HCT116 (cell line): ENCODE results near the gene HEG1. TPM values are rescaled to one million over a fixed set of nuclear protein-coding genes. Genes with fewer than 3 reads are reported as not detected.

Experiments used
- ATAC-seq: fragments of 200-7000 bp; cut with Tn5 transposase; 2 replicates; pipeline ENCODE4 v1.9.1; 2020; ENCODE audit warnings: mild to moderate bottlenecking, moderate library complexity
- BruUV-seq: library from RNA; stranded (reverse); fragments of 400-500 nt; replicated peaks from 2 replicates; lab custom pipeline; 2021; lab: Mats Ljungman, UMichigan
- CTCF ChIA-PET: fragments of 300-600 bp; sonication (Branson Sonifier 250); formaldehyde crosslinking; loops from one replicate; lab custom pipeline; 2021; ENCODE audit warnings: antibody characterized with exemption; lab: Charles Lee
- POLR2A ChIA-PET: fragments of 300-600, 350-600 bp; sonication (Branson Sonifier 250); formaldehyde crosslinking; loops from one replicate; lab custom pipeline; 2021; ENCODE audit warnings: antibody characterized with exemption; lab: Charles Lee
- RAD21 ChIA-PET, 2 experiments: fragments of 300-600 bp; sonication (Branson Sonifier 250); formaldehyde crosslinking; loops; one replicate each; lab custom pipeline; 2023; ENCODE audit warnings: low total read pairs in 2 of 2; ENCODE audit not compliant: uncharacterized antibody in 2 of 2, unreplicated experiment in 2 of 2, low non-redundant PET in 1 of 2; lab: Charles Lee
- DNase-seq: peaks from one replicate; pipeline ENCODE4 v3.0.0-alpha.2; 2010; ENCODE audit warnings: low read depth, low spot score
- H2AFZ ChIP-seq: fragments of 200-600 bp; shearing (Covaris generic), sonication (generic); 2 replicates; pipeline ENCODE4 v1.6.1; 2017; ENCODE audit warnings: low read depth, mixed run types, mixed read lengths, antibody characterized with exemption, low read length; ENCODE audit not compliant: poor library complexity, severe bottlenecking
- H3K27ac ChIP-seq: 2 replicates; pipeline ENCODE4 v1.5.1; 2012; ENCODE audit warnings: low read depth, low read length
- H3K27me3 ChIP-seq: fragments of 200-600 bp; sonication (generic); 2 replicates; pipeline ENCODE4 v1.6.1; 2016; ENCODE audit warnings: mixed run types, low read length, mixed read lengths; ENCODE audit not compliant: insufficient read depth
- H3K36me3 ChIP-seq, 2 experiments: fragments of 200-500 bp in 1 of 2; fragments of 200-600 bp in 1 of 2; sonication (Bioruptor generic) in 1 of 2; sonication (generic) in 1 of 2; 2 replicates each; pipeline versions ENCODE4 v1.5.1 to v1.6.1; 2014 to 2016; ENCODE audit warnings: low read length in 2 of 2, inconsistent platforms in 1 of 2, mixed read lengths in 1 of 2, mixed run types in 1 of 2; ENCODE audit not compliant: insufficient read depth in 2 of 2, control insufficient read depth in 1 of 2
- H3K4me1 ChIP-seq, 2 experiments: fragments of 200-600 bp in 1 of 2; sonication (generic) in 1 of 2; 2 replicates each; pipeline versions ENCODE4 v1.5.1 to v1.6.1; 2012 to 2017; ENCODE audit warnings: low read length in 2 of 2, inconsistent platforms in 1 of 2, mild to moderate bottlenecking in 1 of 2, mixed read lengths in 1 of 2, mixed run types in 1 of 2, moderate library complexity in 1 of 2; ENCODE audit not compliant: insufficient read depth in 2 of 2, control insufficient read depth in 1 of 2
- H3K4me2 ChIP-seq: fragments of 200-600 bp; sonication (generic); 2 replicates; pipeline ENCODE4 v1.6.1; 2017; ENCODE audit warnings: mixed run types, low read length, mixed read lengths
- H3K4me3 ChIP-seq, 2 experiments: fragments of 200-600 bp in 1 of 2; sonication (generic) in 1 of 2; replicated peaks in 1 of 2; 2 replicates each; pipeline ENCODE4 v1.5.1; 2011 to 2016; ENCODE audit warnings: low read length in 2 of 2, control low read depth in 1 of 2, low read depth in 1 of 2, mild to moderate bottlenecking in 1 of 2, mixed read lengths in 1 of 2, mixed run types in 1 of 2
- H3K79me2 ChIP-seq: fragments of 200-600 bp; sonication (generic); 2 replicates; pipeline ENCODE4 v1.6.1; 2017; ENCODE audit warnings: mild to moderate bottlenecking, mixed run types, low read length, moderate library complexity, mixed read lengths; ENCODE audit not compliant: insufficient read depth
- H3K9ac ChIP-seq: fragments of 200-600 bp; sonication (generic); 2 replicates; pipeline ENCODE4 v1.6.1; 2016; ENCODE audit warnings: low read length, mixed read lengths
- H3K9me2 ChIP-seq: fragments of 200-600 bp; sonication (generic), shearing (Covaris generic); 2 replicates; pipeline ENCODE4 v1.6.1; 2017; ENCODE audit warnings: mixed run types, mild to moderate bottlenecking, moderate library complexity; ENCODE audit not compliant: insufficient read depth
- H3K9me3 ChIP-seq, 2 experiments: fragments of 200-500 bp in 1 of 2; fragments of 200-600 bp in 1 of 2; sonication (Bioruptor generic) in 1 of 2; sonication (generic) in 1 of 2; 2 replicates each; pipeline ENCODE4 v1.6.1; 2014 to 2017; ENCODE audit warnings: low read length in 2 of 2, mixed read lengths in 2 of 2, inconsistent platforms in 1 of 2, low read depth in 1 of 2, mild to moderate bottlenecking in 1 of 2, mixed run types in 1 of 2, moderate library complexity in 1 of 2; ENCODE audit not compliant: control insufficient read depth in 1 of 2, insufficient read depth in 1 of 2
- H4K20me1 ChIP-seq: fragments of 200-600 bp; sonication (generic), shearing (Covaris generic); 2 replicates; pipeline ENCODE4 v1.6.1; 2017; ENCODE audit warnings: mixed run types, mild to moderate bottlenecking, moderate library complexity; ENCODE audit not compliant: insufficient read depth
- CBX3 ChIP-seq: IDR thresholded peaks from 2 replicates; pipeline ENCODE4 v1.6.1; 2012; ENCODE audit warnings: low read depth
- EGR1 ChIP-seq: IDR thresholded peaks from 2 replicates; pipeline ENCODE4 v1.6.1; 2012; ENCODE audit warnings: low read depth
- EZH2 ChIP-seq: fragments of 200-600 bp; sonication (generic); IDR thresholded peaks from 2 replicates; pipeline ENCODE4 v1.6.1; 2017; ENCODE audit warnings: antibody characterized with exemption, mixed run types
- FOSL1 ChIP-seq: IDR thresholded peaks from 2 replicates; pipeline ENCODE4 v1.6.1; 2012; ENCODE audit warnings: low read depth
- JUND ChIP-seq: IDR thresholded peaks from 2 replicates; pipeline ENCODE4 v1.6.1; 2012
- POLR2A ChIP-seq: IDR thresholded peaks from 2 replicates; pipeline ENCODE4 v1.7.0; 2011; ENCODE audit warnings: borderline replicate concordance; ENCODE audit not compliant: insufficient read depth, insufficient read length; ENCODE audit errors: extremely low read depth
- POLR2AphosphoS5 ChIP-seq: IDR thresholded peaks from 2 replicates; pipeline ENCODE4 v1.6.1; 2011; ENCODE audit warnings: mild to moderate bottlenecking, low read depth, low read length, moderate library complexity
- RAD21 ChIP-seq: IDR thresholded peaks from 2 replicates; pipeline ENCODE4 v1.6.1; 2012; ENCODE audit warnings: low read depth, mild to moderate bottlenecking
- SP1 ChIP-seq: IDR thresholded peaks from 2 replicates; pipeline ENCODE4 v1.6.1; 2012; ENCODE audit warnings: low read depth
- TCF7L2 ChIP-seq: IDR thresholded peaks from 2 replicates; pipeline ENCODE4 v1.7.0; 2011; ENCODE audit warnings: borderline replicate concordance, inconsistent platforms; ENCODE audit not compliant: insufficient read depth, insufficient read length; ENCODE audit errors: extremely low read depth
- YY1 ChIP-seq: IDR thresholded peaks from 2 replicates; pipeline ENCODE4 v1.6.1; 2011; ENCODE audit warnings: low read length, low read depth, moderate library complexity, mild to moderate bottlenecking; ENCODE audit not compliant: insufficient replicate concordance; ENCODE audit errors: extremely low read depth
- ZFX ChIP-seq: fragments of 450-650 bp; IDR thresholded peaks from 2 replicates; pipeline ENCODE4 v1.6.1; 2017
- intact Hi-C: fragments of 100-400 bp; cut with micrococcal nuclease; formaldehyde crosslinking; loops from 2 replicates; pipeline ENCODE4 v1.10.0; 2022
- total RNA-seq: library from RNA; stranded (reverse); gene quantifications from one replicate; pipeline ENCODE4 v1.2.1, GENCODE V29; 2021; ENCODE audit not compliant: unreplicated experiment
- TF ChIP-seq, protein P1 (sequence below): IDR thresholded peaks from 2 replicates; pipeline ENCODE4 v1.6.1; 2011; ENCODE audit warnings: mild to moderate bottlenecking, low read length, moderate library complexity; ENCODE audit not compliant: insufficient replicate concordance; ENCODE audit errors: extremely low read depth
- TF ChIP-seq, protein P2 (sequence below), 3 experiments: fragments of 200-600 bp in 1 of 3; sonication (generic) in 1 of 3; IDR thresholded peaks in 2 of 3; conservative IDR thresholded peaks in 1 of 3; 2 replicates each; pipeline ENCODE4 v1.5.1; 2012 to 2017; ENCODE audit warnings: low read depth in 2 of 3, low read length in 2 of 3, antibody characterized with exemption in 1 of 3, borderline replicate concordance in 1 of 3, control low read depth in 1 of 3, mild to moderate bottlenecking in 1 of 3, mixed read lengths in 1 of 3, mixed run types in 1 of 3, moderate library complexity in 1 of 3; ENCODE audit not compliant: insufficient read depth in 1 of 3
- TF ChIP-seq, protein P3 (sequence below): IDR thresholded peaks from 2 replicates; pipeline ENCODE4 v1.6.1; 2012; ENCODE audit warnings: low read depth
- TF ChIP-seq, protein P4 (sequence below): IDR thresholded peaks from 2 replicates; pipeline ENCODE4 v1.6.1; 2012
- TF ChIP-seq, protein P5 (sequence below): IDR thresholded peaks from 2 replicates; pipeline ENCODE4 v1.6.1; 2012

Gene HEG1
- total RNA-seq, 1 experiment from 2014 or later = 2.6 TPM

DNA sequence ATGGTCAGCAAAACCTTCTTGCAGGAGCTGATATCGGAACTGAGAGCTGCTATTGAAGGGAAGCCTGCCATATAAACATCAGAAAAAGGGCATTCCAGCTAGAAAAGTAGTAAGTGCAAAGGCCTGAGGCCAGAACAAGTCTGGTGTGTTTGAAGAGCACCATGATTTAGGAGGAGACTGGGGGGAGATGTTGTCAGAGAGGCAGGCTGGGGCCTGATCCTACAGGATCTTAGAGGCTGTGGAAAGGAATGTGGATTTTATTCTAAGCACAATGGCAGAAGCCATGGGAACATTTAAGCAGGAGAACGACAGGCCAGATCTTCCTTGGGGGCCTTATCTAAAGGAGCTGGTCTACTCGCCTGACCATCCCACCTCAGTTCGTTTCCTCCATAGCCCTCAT is 116.1 kb downstream of the HEG1 start:
- H3K9me2 ChIP-seq = no peaks in the 10 kb centered on the region
- H3K4me2 ChIP-seq = no peak overlapping the region
- no peak overlapping the region for H3K27ac ChIP-seq
- no peaks in the 10 kb centered on the region for H4K20me1 ChIP-seq
- no peaks in the 10 kb centered on the region for H3K9me3 ChIP-seq
- H3K4me1 ChIP-seq = peaks cover 0 to 4% of the 10 kb centered on the region in 2 experiments; a peak in 1 of 4 replicates
- ChIA-PET RAD21 (interaction anchor here in 1 of 2 experiments (1.3 kb wide), 1 partner anchor 179 kb away, joined by 3 read pairs; no protein-coding TSS in a partner anchor), CTCF (no interaction called here), POLR2A (no interaction called here)
- TF ChIP-seq RAD21 (no peak), TCF7L2 (no peak), ZFX (no peak), CBX3 (no peak), SP1 (no peak), EGR1 (no peak), YY1 (no peak), POLR2AphosphoS5 (no peak), JUND (no peak), EZH2 (no peak), FOSL1 (no peak), POLR2A (no peak)
- TF ChIP-seq, protein P1, sequence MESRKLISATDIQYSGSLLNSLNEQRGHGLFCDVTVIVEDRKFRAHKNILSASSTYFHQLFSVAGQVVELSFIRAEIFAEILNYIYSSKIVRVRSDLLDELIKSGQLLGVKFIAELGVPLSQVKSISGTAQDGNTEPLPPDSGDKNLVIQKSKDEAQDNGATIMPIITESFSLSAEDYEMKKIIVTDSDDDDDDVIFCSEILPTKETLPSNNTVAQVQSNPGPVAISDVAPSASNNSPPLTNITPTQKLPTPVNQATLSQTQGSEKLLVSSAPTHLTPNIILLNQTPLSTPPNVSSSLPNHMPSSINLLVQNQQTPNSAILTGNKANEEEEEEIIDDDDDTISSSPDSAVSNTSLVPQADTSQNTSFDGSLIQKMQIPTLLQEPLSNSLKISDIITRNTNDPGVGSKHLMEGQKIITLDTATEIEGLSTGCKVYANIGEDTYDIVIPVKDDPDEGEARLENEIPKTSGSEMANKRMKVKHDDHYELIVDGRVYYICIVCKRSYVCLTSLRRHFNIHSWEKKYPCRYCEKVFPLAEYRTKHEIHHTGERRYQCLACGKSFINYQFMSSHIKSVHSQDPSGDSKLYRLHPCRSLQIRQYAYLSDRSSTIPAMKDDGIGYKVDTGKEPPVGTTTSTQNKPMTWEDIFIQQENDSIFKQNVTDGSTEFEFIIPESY = no peak
- TF ChIP-seq, protein P2, sequence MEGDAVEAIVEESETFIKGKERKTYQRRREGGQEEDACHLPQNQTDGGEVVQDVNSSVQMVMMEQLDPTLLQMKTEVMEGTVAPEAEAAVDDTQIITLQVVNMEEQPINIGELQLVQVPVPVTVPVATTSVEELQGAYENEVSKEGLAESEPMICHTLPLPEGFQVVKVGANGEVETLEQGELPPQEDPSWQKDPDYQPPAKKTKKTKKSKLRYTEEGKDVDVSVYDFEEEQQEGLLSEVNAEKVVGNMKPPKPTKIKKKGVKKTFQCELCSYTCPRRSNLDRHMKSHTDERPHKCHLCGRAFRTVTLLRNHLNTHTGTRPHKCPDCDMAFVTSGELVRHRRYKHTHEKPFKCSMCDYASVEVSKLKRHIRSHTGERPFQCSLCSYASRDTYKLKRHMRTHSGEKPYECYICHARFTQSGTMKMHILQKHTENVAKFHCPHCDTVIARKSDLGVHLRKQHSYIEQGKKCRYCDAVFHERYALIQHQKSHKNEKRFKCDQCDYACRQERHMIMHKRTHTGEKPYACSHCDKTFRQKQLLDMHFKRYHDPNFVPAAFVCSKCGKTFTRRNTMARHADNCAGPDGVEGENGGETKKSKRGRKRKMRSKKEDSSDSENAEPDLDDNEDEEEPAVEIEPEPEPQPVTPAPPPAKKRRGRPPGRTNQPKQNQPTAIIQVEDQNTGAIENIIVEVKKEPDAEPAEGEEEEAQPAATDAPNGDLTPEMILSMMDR (IDR thresholded peaks at IDR 0.05 in 2 of 3, conservative IDR thresholded peaks at IDR 0.05 in 1 of 3; ENCODE audit: borderline replicate concordance in 1 of 3, insufficient read depth in 1 of 3, low read depth in 2 of 3, low read length in 2 of 3) = no peak
- TF ChIP-seq, protein P3, sequence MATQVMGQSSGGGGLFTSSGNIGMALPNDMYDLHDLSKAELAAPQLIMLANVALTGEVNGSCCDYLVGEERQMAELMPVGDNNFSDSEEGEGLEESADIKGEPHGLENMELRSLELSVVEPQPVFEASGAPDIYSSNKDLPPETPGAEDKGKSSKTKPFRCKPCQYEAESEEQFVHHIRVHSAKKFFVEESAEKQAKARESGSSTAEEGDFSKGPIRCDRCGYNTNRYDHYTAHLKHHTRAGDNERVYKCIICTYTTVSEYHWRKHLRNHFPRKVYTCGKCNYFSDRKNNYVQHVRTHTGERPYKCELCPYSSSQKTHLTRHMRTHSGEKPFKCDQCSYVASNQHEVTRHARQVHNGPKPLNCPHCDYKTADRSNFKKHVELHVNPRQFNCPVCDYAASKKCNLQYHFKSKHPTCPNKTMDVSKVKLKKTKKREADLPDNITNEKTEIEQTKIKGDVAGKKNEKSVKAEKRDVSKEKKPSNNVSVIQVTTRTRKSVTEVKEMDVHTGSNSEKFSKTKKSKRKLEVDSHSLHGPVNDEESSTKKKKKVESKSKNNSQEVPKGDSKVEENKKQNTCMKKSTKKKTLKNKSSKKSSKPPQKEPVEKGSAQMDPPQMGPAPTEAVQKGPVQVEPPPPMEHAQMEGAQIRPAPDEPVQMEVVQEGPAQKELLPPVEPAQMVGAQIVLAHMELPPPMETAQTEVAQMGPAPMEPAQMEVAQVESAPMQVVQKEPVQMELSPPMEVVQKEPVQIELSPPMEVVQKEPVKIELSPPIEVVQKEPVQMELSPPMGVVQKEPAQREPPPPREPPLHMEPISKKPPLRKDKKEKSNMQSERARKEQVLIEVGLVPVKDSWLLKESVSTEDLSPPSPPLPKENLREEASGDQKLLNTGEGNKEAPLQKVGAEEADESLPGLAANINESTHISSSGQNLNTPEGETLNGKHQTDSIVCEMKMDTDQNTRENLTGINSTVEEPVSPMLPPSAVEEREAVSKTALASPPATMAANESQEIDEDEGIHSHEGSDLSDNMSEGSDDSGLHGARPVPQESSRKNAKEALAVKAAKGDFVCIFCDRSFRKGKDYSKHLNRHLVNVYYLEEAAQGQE = no peak
- TF ChIP-seq, protein P4, sequence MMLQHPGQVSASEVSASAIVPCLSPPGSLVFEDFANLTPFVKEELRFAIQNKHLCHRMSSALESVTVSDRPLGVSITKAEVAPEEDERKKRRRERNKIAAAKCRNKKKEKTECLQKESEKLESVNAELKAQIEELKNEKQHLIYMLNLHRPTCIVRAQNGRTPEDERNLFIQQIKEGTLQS = no peak
- TF ChIP-seq, protein P5, sequence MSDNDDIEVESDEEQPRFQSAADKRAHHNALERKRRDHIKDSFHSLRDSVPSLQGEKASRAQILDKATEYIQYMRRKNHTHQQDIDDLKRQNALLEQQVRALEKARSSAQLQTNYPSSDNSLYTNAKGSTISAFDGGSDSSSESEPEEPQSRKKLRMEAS = no peak
- no peak overlapping the region for H3K4me3 ChIP-seq
- H3K36me3 ChIP-seq = no peaks in the 10 kb centered on the region
- no peak for ATAC-seq
- intact Hi-C loops = no loop called here
- no peak for DNase-seq
- H3K9ac ChIP-seq = no peak overlapping the region
- H2AFZ ChIP-seq = no peak overlapping the region
- BruUV-seq = no TSS peak
- H3K27me3 ChIP-seq = no peaks in the 10 kb centered on the region
- no peaks in the 10 kb centered on the region for H3K79me2 ChIP-seq
